HepG2 (cell line): ENCODE measurements around the gene ELOVL2. TPM values are rescaled to one million over a fixed set of nuclear protein-coding genes. Genes with fewer than 3 reads are reported as not detected.

Experiments used
- ARID4A ChIP-seq: sonication (generic); formaldehyde crosslinking; IDR thresholded peaks from 2 replicates; pipeline ENCODE4 v1.5.0; 2020; ENCODE audit warnings: mild to moderate bottlenecking, missing genetic modification reagents, borderline replicate concordance
- BCL6 ChIP-seq: IDR thresholded peaks from 2 replicates; pipeline ENCODE4 v1.6.1; 2016; ENCODE audit warnings: missing genetic modification reagents, missing compliant biosample characterization
- CEBPG ChIP-seq: IDR thresholded peaks from 2 replicates; pipeline ENCODE4 v1.6.1; 2016
- GATAD2A ChIP-seq: IDR thresholded peaks from 2 replicates; pipeline ENCODE4 v1.6.1; 2016
- KDM2A ChIP-seq: sonication (generic); formaldehyde crosslinking; IDR thresholded peaks from 2 replicates; pipeline ENCODE4 v1.4.0; 2020; ENCODE audit warnings: low read depth, missing genetic modification reagents, borderline replicate concordance
- LCORL ChIP-seq, 2 experiments: fragments of 450-650 bp in 1 of 2; sonication (generic) in 1 of 2; formaldehyde crosslinking in 1 of 2; IDR thresholded peaks; 2 replicates each; pipeline versions ENCODE4 v1.5.0 to v1.6.1; 2017 to 2020; ENCODE audit warnings: antibody characterized with exemption in 1 of 2, missing genetic modification reagents in 1 of 2
- MIER3 ChIP-seq: IDR thresholded peaks from 2 replicates; pipeline ENCODE4 v1.6.1; 2016; ENCODE audit warnings: missing compliant biosample characterization, borderline replicate concordance
- MIXL1 ChIP-seq: IDR thresholded peaks from 2 replicates; pipeline ENCODE4 v1.6.1; 2016
- PCBP1 ChIP-seq: fragments of 200-400 bp; formaldehyde crosslinking; IDR thresholded peaks from 2 replicates; pipeline ENCODE4 v1.6.1; 2017; ENCODE audit warnings: mild to moderate bottlenecking, low read depth, low read length, borderline replicate concordance
- REL ChIP-seq: sonication (generic); formaldehyde crosslinking; conservative IDR thresholded peaks from 2 replicates; pipeline ENCODE4 v1.8.0; 2022; ENCODE audit warnings: mild to moderate bottlenecking, missing genetic modification reagents, moderate library complexity
- RORA ChIP-seq: sonication (generic); formaldehyde crosslinking; IDR thresholded peaks from 2 replicates; pipeline ENCODE4 v1.5.0; 2020; ENCODE audit warnings: mild to moderate bottlenecking, missing genetic modification reagents, moderate library complexity
- SKIL ChIP-seq: sonication (generic); formaldehyde crosslinking; IDR thresholded peaks from 2 replicates; pipeline ENCODE4 v1.8.0; 2022; ENCODE audit warnings: missing genetic modification reagents, mild to moderate bottlenecking, moderate library complexity, borderline replicate concordance
- SMC3 ChIP-seq: IDR thresholded peaks from 2 replicates; pipeline ENCODE4 v1.6.1; 2011; ENCODE audit warnings: low read length, improper control_type of control experiment
- TSC22D2 ChIP-seq: sonication (generic); formaldehyde crosslinking; IDR thresholded peaks from 2 replicates; pipeline ENCODE4 v1.5.1; 2020; ENCODE audit warnings: missing genetic modification reagents, mild to moderate bottlenecking, borderline replicate concordance
- YEATS4 ChIP-seq: sonication (generic); formaldehyde crosslinking; IDR thresholded peaks from 2 replicates; pipeline ENCODE4 v1.4.0; 2020; ENCODE audit warnings: missing genetic modification reagents, borderline replicate concordance
- ZMYM4 ChIP-seq: sonication (generic); formaldehyde crosslinking; IDR thresholded peaks from 2 replicates; pipeline ENCODE4 v1.8.1; 2023; ENCODE audit warnings: mild to moderate bottlenecking, missing genetic modification reagents
- ZNF331 ChIP-seq: sonication (generic); formaldehyde crosslinking; IDR thresholded peaks from 2 replicates; pipeline ENCODE4 v1.4.0; 2020; ENCODE audit warnings: missing genetic modification reagents
- ZNF512 ChIP-seq: sonication (generic); formaldehyde crosslinking; IDR thresholded peaks from 2 replicates; pipeline ENCODE4 v1.4.0; 2020; ENCODE audit warnings: mild to moderate bottlenecking, missing genetic modification reagents
- ZNF766 ChIP-seq: sonication (generic); formaldehyde crosslinking; IDR thresholded peaks from 2 replicates; pipeline ENCODE4 v1.5.0; 2020; ENCODE audit warnings: missing genetic modification reagents, borderline replicate concordance
- polyA plus RNA-seq, 8 experiments: library from polyadenylated mRNA; depleted of rRNA in 3 of 8; stranded (reverse) in 7 of 8; unstranded in 1 of 8; fragments of >200 nt; fragmentation: Illumina TruSeq in 4 of 8; extraction: Trizol in 4 of 8; gene quantifications; 2 replicates each; pipeline versions ENCODE4 v1.2.1 to v1.2.3, GENCODE V29; 2011 to 2016; ENCODE audit warnings: low read depth in 4 of 8, missing spikeins in 1 of 8, mixed read lengths in 1 of 8; ENCODE audit not compliant: insufficient read depth in 1 of 8
- total RNA-seq, 5 experiments: library from RNA; depleted of rRNA; stranded (reverse); fragments of >200 nt; fragmentation: Illumina TruSeq; extraction: Trizol; gene quantifications; 2 replicates each; pipeline ENCODE4 v1.2.3, GENCODE V29; 2016; ENCODE audit warnings: low read depth in 1 of 5

ELOVL2 gene
- total and polyA plus RNA-seq, 2 of the 13 experiments (the other 11 are each of a cell fraction or from before 2014, with no cell fraction given): 43.6 to 65.4 TPM

DNA sequence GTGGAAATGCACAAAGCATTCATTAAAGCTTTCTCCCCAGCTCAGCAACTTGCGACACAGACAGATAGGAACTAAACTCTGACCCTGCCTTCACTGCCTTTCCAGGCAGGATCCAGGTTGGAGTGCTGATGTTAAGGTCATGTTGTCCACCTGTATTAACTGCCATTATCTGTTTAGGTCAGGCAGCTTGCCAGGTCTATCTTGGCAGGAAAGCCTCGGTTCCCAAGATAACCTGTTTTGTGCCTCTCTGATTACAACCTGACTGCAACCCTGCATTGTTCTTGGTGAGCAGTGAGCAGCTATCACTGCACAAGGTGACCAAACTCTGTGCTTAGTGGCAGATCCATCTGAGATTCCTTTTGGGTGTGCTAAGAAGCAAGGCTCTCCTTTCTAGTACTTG lies 23.2 kb upstream of the ELOVL2 start (continued):
- TF ChIP-seq ZNF512 (CRISPR knock-in tag) (peak; percentile 73; the same call in 1 of the 2 replicates), SKIL (CRISPR knock-in tag) (no peak), ARID4A (peak; percentile 27; the same call in 1 of the 2 replicates), TSC22D2 (CRISPR knock-in tag) (no peak), REL (CRISPR knock-in tag) (no peak), ZNF766 (CRISPR knock-in tag) (no peak), MIXL1 (0 out of 2 replicates have a peak, but pooled peaks have one; percentile 1), ZNF331 (CRISPR knock-in tag) (peak; percentile 75; the same call in 1 of the 2 replicates), KDM2A (CRISPR knock-in tag) (no peak), YEATS4 (CRISPR knock-in tag) (0 out of 2 replicates have a peak, but pooled peaks have one; percentile 23), ZMYM4 (CRISPR knock-in tag) (peak; percentile 58; the same call in 1 of the 2 replicates), SMC3 (no peak), GATAD2A (peak; percentile 13; the same call in 1 of the 2 replicates), CEBPG (CRISPR knock-in tag) (peak; percentile 67; the same call in 1 of the 2 replicates), MIER3 (CRISPR knock-in tag) (no peak), PCBP1 (no peak), RORA (CRISPR knock-in tag) (no peak), LCORL (IDR thresholded peaks at IDR 0.05) (no peak), LCORL (CRISPR knock-in tag; IDR thresholded peaks at IDR 0.05) (no peak), BCL6 (CRISPR knock-in tag) (peak; percentile 82)
